Smooth muscle cell of the brain vasculature (primary cell): ENCODE measurements around the gene FAM193A.
"Not testable (repeated sequence)": the region's sequence is repeated elsewhere in the genome, so short reads cannot be mapped to it uniquely, and the experiment has no call there.

Source experiments
- DNase-seq: peaks from one replicate; pipeline ENCODE4 v3.0.0-alpha.2; 2012; ENCODE audit warnings: low read depth, low spot score

FAM193A gene

DNA sequence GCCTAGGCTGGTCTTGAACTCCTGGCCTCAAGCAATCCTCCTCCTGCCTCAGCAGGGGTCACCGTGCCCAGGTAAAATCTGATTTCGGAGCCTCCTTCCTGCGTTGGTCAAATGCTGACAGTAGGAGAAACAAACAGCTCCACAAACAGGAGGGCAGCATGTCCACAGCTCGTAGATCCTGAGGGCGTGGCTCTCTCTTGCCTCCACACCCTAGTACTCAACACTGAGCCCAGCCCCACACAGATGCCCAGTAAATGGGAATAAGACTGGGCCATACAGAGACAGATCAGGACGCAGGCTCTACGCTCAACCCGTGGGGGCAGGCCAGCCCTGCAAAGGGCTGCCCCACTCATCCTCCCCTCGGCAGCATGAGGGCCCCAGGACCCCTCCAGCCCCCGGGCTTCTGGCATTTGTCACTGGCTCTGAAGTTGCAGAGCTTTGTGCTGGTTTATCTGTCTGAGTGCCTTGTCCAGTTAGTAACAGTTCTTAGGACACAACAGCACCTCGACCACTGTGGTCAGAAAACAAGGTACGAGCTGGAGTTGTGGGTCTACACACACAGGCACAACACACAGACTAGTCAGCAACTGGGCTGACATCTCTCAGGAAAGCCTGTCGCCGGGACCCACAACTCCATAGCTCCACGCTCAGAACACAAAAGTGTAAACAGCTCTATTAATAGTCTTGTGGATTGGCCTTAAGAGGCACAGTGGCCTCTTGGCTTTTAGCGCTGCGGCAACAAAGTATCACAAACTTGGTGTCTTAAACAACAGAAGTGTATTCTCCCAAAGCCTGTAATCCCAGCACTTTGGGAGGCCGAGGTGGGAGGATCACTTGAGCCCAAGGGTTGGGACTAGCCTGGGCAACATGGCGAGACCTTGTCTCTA is 214.5 kb downstream of the FAM193A start:
- no peak for DNase-seq

DNA sequence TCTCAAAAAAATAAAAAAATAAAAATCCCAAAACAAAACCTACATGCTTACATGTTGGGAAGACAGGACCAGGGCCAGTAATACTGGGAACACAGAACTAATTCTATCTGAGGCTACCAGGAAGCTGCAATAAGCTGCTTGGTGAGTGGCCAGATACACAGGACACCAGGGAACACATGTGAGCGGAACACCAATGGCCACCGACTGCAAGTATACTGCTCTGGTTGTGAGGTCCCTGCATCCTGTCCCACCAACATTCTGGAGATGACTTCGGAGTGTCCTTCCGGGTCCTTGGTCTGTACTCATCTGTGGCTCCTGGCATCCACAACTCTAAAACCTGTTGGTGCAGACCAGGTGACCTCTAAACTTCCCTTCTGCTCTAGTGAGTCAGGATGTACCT is 217.0 kb downstream of the FAM193A start:
- no peak for DNase-seq

DNA sequence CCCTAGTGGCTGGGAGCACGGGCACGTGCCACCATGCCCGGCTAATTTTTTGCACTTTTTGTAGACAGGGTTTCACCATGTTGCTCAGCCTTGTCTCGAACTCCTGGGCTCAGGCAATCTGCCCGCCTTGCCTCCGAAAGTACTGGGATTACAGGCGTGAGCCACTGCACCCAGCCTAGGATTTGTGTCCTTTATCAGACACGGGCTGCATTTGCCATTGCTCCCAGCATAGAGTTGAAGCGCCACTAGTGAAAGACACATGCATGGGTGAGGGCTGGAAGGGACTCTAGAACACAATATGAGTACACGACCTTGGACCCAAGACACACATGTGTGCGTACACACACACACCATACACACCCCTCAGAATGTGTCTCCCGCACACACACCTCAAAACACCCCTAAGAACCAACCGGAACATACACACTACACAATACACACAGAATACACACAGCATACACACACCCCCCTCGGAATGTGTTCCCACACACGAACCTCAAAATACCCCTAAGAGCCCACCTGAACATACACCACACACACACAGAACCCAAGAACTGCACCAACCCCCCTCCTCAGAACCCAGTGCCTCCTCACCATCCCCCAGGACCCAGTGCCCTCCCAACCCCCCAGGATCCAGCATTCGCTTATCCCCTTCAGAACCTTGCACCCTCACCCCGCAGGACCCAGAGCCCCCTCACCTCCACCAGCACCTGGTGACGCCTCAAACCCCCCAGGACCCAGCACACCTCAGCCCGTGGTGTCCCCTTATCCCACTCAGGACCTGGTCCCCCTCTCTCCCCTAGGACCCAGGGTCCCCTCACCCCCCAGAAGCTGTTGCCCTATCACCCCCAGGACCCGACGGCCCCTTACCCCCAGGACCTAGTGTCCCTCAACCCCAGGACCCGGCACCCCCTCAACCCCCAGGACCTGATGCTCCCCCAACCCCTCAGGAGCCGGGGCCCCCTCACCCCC is 218.7 kb downstream of the FAM193A start:
- no peak for DNase-seq

DNA sequence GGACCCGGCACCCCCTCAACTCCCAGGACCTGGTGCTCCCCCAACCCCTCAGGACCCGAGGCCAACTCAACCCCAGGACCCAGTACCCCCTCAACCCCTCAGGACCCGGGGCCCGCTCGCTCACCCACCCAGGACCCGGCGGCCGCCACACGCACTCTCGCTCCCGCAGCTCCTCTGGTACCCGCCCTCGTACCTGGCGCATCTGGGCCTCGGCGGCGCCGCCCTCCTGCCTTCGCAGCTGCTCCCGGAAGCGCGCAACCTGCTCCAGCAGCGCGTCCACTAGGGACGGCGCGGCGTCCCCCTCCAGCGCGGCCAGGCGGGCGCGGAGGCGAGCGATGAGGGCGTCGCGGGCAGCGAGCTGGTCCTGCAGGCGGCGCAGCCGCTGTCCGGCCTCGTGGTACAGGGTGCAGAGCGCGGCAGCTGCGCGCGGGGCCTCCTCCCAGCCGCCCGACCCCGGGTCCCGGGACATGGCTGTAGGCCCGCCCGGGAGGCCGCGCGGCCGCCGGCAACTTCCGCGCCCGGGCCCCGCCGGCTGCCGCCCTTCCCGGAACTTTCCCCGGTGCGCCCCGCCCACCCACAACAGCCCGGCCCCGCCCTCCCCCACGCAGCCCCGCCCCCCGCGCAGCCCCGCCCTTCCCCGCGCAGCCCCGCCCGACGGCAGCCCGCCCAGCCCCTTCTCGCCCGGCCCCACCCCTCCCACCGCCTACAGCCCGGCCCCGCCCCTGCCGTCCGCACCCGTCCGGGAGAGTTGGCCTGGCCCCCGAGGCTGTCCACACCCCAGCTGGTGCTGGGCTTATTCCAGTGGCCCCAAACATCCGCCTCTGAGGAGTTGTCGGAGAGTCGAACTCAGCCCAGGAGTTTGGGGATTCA is 219.6 kb downstream of the FAM193A start, which contains the start of gene TNIP2:
Gene TNIP2 (minus strand): TSS at position 516 of the 870 bp plus-strand sequence. CDS start 47 bp downstream, at position 469.
- DNase-seq: no peak

DNA sequence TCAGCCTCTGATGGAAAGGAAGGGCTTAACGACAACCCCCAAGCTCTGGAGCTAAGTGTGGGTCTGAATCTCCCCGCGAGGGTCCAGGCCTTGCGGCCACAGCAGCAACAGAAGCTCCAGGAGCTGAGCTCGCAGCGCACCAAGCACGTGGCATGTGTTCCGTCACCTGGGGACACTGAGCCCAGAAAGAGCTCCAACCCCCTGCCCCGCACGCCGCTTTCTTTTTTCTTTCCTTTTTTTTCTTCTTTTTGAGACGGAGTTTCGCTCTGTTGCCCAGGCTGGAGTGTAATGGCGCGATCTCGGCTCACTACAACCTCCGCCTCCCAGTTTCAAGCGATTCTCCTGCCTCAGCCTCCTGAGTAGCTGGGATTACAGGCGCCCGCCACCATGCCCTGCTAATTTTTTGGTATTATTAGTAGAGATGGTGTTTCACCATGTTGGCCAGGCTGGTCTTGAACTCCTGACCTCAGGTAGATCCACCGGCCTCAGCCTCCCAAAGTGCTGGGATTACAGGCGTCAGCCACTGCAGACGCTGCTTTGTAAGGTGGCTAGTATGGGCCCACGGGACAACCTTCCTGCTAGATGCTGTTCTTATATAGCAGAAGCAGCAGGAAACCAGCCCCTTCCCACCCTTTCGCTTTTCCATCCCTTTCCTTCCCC is 220.4 kb downstream of the FAM193A start:
- no peak for DNase-seq

DNA sequence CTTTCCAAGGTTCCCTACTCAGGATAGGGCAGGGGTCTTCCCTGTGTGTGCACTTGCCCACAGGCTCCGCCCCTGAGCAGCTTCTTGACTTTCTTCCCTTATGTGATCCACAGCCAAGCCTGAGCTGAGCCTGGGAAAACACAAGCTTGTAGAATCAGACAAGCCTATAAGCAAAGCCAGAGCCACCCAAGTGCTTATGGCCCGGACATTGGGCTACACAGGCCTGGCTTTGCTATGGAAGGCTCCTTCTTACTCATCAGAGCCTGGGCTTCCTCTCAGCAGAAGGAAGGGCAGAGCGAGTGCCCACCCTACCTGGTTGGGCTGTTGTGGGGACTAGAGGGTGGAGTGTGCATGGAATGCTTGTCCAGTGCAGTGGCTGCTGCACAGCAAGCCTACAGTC is 221.0 kb downstream of the FAM193A start:
- no peak for DNase-seq

DNA sequence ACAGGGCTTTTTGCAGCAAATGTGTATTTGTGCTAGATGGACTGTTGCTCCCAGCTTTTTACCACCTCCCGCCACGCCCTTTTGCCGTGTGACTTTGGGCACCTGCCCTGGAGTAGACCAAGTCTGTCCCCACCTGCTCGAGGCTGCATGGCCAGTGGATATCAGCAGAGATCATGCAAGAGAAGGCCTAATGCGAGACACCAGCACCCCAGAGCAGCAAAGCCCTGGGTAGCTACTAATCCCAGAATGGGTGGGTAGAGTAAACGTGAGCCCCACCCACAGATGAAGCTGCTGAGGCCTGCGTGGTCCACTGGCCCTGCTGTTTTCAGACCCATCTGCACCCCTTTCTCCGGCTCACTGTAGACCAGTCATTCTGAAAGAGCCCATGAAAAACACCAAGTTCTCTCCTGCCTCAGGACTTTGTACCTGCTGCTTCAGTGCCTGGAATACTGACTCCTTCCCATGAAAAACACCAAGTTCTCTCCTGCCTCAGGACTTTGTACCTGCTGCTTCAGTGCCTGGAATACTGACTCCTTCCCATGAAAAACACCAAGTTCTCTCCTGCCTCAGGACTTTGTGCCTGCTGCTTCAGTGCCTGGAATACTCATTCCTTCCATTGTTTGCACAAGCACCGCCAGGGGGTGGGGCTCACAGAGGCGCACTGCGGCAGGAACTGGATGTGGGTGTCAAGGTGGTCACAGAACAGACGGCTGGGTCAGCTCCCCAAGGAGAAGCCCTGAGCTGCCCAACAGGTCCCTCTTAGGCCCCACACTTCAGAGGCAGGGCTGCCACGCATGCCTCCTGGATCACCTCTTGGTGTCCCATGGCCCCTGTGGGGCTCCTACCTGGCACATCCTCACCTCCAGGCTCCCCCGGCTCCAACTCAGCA is 224.8 kb downstream of the FAM193A start:
- DNase-seq: no peak

DNA sequence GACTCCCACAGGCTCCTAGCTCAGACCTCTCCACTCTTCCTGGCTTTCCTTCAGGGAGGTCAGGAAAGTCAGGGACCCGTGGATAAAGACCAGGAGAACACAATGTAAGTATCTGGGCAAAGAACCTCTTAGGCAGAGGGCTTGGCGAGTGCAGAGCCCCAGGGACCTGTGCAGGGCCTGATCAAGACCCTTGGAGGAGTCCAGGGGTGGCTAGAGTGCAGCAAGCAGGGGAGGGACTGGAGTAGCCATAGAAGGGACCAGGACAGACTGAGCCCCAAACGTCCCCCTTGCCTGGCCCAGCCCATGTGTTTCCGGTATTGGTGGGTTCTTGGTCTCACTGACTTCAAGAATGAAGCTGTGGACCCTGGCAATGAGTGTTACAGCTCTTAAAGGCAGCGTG is 225.6 kb downstream of the FAM193A start:
- no peak for DNase-seq

DNA sequence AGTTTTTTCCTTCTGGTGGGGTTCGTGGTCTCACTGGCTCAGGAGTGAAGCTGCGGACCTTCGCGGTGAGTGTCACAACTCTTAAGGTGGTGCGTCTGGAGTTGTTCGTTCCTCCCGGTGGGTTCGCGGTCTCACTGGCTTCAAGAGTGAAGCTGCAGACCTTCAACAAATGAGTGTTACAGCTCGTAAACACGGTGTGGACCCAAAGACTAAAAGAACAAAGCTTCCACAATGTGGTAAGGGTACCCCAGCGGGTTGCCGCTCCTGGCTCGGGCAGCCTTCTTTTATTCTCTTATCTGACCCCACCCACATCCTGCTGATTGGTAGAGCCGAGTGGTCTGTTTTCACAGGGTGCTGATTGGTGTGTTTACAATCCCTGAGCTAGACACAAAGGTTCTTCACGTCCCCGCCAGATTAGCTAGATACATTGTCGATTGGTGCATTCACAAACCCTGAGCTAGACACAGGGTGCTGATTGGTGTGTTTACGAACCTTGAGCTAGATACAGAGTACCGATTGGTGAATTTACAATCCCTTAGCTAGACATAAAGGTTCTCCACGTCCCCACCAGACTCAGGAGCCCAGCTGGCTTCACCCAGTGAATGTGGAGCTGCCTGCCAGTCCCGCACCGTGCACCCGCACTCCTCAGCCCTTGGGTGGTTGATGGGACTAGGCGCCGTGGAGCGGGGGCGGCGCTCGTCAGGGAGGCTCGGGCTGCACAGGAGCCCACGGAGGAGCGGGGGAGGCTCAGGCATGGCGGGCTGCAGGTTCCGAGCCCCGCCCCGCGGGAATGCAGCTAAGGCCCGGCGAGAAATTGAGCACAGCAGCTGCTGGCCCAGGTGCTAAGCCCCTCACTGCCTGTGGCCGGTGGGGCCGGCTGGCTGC is 226.3 kb downstream of the FAM193A start:
- DNase-seq: not testable (repeated sequence)

DNA sequence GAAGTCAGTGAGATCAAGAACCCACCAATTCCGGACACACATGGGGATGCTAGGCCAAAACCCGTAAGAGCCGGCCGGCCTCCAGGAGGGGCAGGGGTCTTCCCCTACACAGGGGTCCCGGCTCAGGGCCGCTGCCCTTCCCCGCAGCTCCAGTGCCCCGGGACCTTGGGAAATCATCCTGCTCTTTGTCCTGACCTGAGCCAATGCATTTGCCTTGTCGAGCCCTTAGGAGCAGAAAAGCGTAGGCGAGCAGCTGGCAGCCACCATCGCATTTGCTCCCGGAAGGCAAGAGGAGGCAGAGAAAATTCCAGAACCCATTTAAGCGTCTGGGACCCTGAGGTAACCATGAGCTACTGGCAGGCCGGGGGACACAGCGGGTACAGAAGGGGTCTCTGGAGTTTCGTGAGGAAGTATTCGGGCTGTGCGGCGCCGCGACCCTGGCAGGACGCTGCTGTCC is 227.1 kb downstream of the FAM193A start:
- no peak for DNase-seq

DNA sequence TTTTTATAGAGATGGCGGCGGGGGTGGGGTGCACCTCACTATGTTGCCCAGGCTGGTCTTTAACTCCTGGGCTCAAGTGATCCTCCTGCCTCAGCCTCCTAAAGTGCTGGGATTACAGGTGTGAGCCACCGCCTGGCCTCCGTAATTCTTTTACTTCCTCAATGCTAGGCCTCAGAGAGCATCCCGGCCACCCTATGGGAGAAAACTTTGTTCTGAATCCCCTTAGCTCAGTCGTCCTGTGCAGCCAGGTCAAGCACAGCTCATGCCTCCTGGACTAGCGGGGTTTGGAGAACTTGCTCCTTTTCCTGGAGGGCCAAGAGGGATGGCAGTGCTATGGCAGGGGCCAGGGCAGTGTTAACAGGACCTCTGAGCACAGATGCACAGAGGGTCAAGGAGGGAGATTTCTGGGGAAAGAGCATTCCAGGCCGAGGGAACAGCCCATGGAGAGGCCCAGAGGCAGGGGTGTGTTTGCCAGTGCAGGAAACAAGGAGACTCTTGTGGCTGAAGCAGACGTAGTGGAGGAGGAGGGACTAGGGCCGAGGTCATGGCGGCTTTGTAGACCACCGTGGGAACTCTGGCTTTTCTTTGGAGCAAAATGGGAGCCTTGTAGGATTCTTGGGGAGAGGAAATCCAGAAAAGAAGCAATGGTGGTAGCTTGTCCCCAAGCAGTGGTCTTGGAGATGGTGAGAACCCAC is 229.5 kb downstream of the FAM193A start:
- DNase-seq: no peak

DNA sequence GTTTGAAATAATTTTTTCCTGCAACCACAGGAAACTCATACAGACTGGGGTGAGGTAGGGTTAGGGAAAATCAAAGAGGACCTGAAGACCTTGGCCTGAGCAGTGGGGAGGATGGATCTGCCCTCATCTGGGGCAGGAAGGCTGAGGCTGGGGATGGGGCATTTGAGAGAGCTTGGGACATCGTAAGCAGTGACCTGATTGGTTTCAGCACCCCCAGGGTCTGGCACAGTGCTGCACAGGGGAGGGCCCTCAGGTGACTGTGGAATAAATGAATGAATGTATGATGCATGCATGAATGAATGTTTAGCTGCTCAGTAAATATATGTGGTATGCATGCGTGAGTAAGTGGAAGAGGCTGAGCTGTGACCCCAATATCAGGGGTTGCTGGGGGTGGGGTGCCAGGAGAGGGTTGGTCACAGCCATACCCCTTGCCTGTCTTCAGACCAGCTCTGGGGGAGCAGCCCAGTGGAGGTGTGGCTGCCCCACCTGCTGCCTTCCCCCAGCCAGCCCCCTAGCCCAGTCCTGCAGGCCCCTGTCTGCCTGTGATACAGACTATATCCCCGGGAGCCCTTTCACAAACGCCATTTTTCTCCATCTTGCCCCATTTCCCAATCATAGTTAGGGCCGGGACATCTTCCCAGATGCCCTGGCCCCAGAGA is 230.7 kb downstream of the FAM193A start:
- no peak for DNase-seq

DNA sequence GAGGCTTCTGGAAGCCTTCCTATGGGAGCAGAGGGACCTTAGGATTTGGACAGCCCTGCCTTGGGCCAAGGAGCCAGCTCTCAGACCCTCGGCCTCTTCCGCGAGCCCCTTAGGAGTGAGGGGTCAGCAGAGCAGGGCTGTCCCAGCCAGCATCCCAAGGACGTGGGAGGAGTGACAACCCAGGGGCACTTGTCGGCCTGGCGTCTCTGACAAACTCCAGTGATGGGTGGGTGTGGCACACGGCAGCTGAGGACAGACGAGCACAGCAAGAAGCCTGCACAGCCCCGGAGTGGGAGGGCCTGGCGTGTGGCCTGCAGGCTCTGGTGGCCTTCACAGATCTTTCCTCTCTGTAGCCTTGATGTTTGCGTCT is 231.2 kb downstream of the FAM193A start:
- no peak for DNase-seq

DNA sequence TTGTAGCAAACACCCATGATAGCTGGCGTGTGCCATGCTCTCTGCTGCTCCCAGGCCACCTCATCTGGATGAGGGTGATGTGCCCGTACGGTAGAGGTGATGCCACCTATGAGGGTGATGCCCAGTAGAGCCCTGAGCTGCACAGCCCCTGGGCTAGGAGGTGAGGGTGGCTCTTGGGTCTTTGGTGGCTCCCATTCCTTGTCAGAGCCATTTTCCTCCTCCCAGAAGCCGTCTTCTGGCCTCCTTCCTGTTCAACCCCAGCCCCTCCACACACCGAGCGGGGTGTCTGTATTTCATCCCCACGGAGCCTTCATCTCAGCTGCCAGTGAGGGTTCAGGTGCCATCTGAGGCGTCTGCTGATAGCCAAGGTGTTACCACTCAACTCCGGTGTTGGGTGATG is 231.7 kb downstream of the FAM193A start:
- DNase-seq: no peak

DNA sequence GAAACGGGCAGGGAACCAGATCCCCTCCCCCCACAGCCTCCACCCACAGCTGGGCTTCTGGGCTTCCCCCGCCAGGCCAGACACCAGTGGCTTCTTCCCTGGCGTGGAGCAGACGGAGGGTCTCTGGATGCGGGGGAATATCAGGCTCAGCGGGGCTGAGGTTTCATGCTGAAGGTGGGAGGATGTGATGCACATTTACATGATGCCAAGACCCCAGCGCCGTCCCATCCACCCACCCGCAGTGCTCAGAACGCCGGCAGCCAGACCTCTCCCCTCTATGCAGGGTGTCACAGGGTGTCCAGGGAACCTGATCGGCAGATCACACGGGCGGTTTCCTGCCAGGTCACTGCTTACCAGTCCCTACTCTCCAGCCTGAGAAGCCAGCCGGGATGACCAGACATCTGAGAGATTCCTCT is 232.5 kb downstream of the FAM193A start:
- no peak for DNase-seq

DNA sequence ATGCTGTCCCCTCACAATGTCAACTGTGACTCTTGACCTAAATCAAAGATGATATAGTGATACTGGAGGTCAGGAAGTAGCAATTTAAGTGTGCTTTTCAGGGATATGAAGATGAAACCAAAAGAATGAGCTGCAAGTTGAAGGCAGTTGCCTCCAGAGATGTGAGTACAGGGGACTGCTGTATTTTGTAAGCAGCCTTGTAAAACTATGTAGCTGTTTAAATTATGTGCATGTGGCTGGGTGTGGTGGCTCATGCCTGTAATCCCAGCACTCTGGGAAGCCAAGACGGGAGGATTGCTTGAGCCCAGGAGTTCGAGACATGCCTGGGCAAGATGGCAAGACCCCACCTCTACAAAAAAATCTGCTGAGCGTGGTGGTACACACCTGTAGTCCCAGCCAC is 234.8 kb downstream of the FAM193A start:
- no peak for DNase-seq

DNA sequence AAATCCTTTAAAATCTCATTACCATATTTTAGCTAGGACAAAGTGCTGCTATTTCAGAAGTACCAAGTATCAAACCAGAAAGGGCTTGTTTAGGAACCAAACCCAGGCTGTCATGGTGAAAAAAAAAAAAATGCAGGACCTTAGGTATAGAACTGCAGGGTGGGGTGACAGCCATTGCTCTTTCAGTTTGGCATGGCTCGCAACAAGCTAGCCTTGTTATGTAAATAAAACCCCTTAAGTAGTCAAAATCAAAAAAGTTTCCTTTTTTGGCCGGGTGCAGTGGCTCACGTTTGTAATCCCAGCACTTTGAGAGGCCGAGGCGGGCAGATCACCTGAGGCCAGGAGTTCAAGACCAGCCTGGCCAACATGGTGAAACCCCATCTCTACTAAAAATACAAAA is 244.2 kb downstream of the FAM193A start:
- not testable (repeated sequence) for DNase-seq

DNA sequence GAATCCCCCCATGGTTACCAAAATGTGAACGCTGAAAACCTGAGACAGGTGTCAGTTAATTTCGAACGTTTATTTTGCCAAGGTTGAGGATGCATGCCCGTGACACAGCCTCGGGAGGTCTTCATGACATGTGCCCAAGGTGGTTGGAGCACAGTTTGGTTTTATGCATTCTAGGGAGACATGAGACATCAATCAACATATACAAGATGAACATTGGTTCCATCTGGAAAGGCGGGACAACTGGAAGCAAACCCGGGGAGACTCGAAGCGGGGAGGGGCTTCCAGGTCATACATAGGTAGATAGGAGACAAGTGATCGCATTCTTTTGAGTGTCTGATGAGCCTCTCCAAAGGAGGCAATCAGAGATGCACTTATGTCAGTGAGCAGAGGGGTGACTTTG is 245.5 kb downstream of the FAM193A start:
- DNase-seq: no peak
